LoVo (cell line): ENCODE results near the gene CARHSP1.
"Not testable (repeated sequence)": the region's sequence is repeated elsewhere in the genome, so short reads cannot be mapped to it uniquely, and the experiment has no call there.

ENCODE experiments used
- DNase-seq: peaks from one replicate; pipeline ENCODE4 v3.0.0-alpha.2; 2016; ENCODE audit warnings: low spot score

The CARHSP1 gene

GRCh38 chr16:8868416-8869211, at the start of gene CARHSP1:
TSS of gene CARHSP1 (minus strand) at chr16:8869006. CDS start at chr16:8859328, 9,678 bp downstream.
- peak; percentile 88 for DNase-seq

- not testable (repeated sequence) for DNase-seq
Observed at GRCh38 chr16:8917336-8917735, 48.5 kb upstream of the CARHSP1 start.

- no peak for DNase-seq
Observed at GRCh38 chr16:8916541-8917225, 47.9 kb upstream of the CARHSP1 start.

GRCh38 chr16:8915722-8916301, 47.0 kb upstream of the CARHSP1 start:
- DNase-seq, result no peak

GRCh38 chr16:8914098-8914497, 45.3 kb upstream of the CARHSP1 start:
- no peak for DNase-seq

GRCh38 chr16:8912793-8913192, 44.0 kb upstream of the CARHSP1 start:
- no peak for DNase-seq

GRCh38 chr16:8910811-8911210, 42.0 kb upstream of the CARHSP1 start:
- DNase-seq, result no peak

- no peak for DNase-seq
Observed at GRCh38 chr16:8908810-8909468, 40.1 kb upstream of the CARHSP1 start.

GRCh38 chr16:8907096-8907495, 38.3 kb upstream of the CARHSP1 start:
- no peak for DNase-seq

- no peak for DNase-seq
Observed at GRCh38 chr16:8905795-8906591, 37.2 kb upstream of the CARHSP1 start.

- no peak for DNase-seq
Observed at GRCh38 chr16:8905168-8905762, 36.5 kb upstream of the CARHSP1 start.

- no peak for DNase-seq
Observed at GRCh38 chr16:8904018-8904430, 35.2 kb upstream of the CARHSP1 start.

- no peak for DNase-seq
Observed at GRCh38 chr16:8903004-8903403, 34.2 kb upstream of the CARHSP1 start.

- DNase-seq, result no peak
Observed at GRCh38 chr16:8901320-8901861, 32.6 kb upstream of the CARHSP1 start.

GRCh38 chr16:8900343-8900742, 31.5 kb upstream of the CARHSP1 start:
- DNase-seq, result no peak

GRCh38 chr16:8899709-8900317, 31.0 kb upstream of the CARHSP1 start:
- DNase-seq, result no peak

- DNase-seq, result no peak
Observed at GRCh38 chr16:8898660-8899318, 30.0 kb upstream of the CARHSP1 start.

GRCh38 chr16:8894736-8895334, 26.0 kb upstream of the CARHSP1 start:
- DNase-seq, result no peak

- DNase-seq, result no peak
Observed at GRCh38 chr16:8893976-8894690, 25.3 kb upstream of the CARHSP1 start.
